HCT116 (cell line): Measurements from ENCODE around the gene TMSB4Y.

ENCODE experiments used
- CEBPB ChIP-seq: IDR thresholded peaks from 2 replicates; pipeline ENCODE4 v1.6.1; 2012; ENCODE audit warnings: low read depth
- EGR1 ChIP-seq: IDR thresholded peaks from 2 replicates; pipeline ENCODE4 v1.6.1; 2012; ENCODE audit warnings: low read depth
- EZH2 ChIP-seq: fragments of 200-600 bp; sonication (generic); IDR thresholded peaks from 2 replicates; pipeline ENCODE4 v1.6.1; 2017; ENCODE audit warnings: antibody characterized with exemption, mixed run types
- JUND ChIP-seq: IDR thresholded peaks from 2 replicates; pipeline ENCODE4 v1.6.1; 2012
- POLR2A ChIP-seq: IDR thresholded peaks from 2 replicates; pipeline ENCODE4 v1.7.0; 2011; ENCODE audit warnings: borderline replicate concordance; ENCODE audit not compliant: insufficient read depth, insufficient read length; ENCODE audit errors: extremely low read depth
- POLR2AphosphoS5 ChIP-seq: IDR thresholded peaks from 2 replicates; pipeline ENCODE4 v1.6.1; 2011; ENCODE audit warnings: mild to moderate bottlenecking, low read depth, low read length, moderate library complexity
- RAD21 ChIP-seq: IDR thresholded peaks from 2 replicates; pipeline ENCODE4 v1.6.1; 2012; ENCODE audit warnings: low read depth, mild to moderate bottlenecking
- ZNF274 ChIP-seq: fragments of 200-500 bp; sonication (Bioruptor generic); IDR thresholded peaks from 2 replicates; pipeline ENCODE4 v1.6.1; 2014; ENCODE audit warnings: mild to moderate bottlenecking, low read depth, low read length, inconsistent platforms
- TF ChIP-seq, protein P1 (sequence below): IDR thresholded peaks from 2 replicates; pipeline ENCODE4 v1.6.1; 2012; ENCODE audit warnings: low read depth
- TF ChIP-seq, protein P2 (sequence below): IDR thresholded peaks from 2 replicates; pipeline ENCODE4 v1.6.1; 2012
- TF ChIP-seq, protein P3 (sequence below), 3 experiments: fragments of 200-600 bp in 1 of 3; sonication (generic) in 1 of 3; IDR thresholded peaks in 2 of 3; conservative IDR thresholded peaks in 1 of 3; 2 replicates each; pipeline ENCODE4 v1.5.1; 2012 to 2017; ENCODE audit warnings: low read depth in 2 of 3, low read length in 2 of 3, antibody characterized with exemption in 1 of 3, borderline replicate concordance in 1 of 3, control low read depth in 1 of 3, mild to moderate bottlenecking in 1 of 3, mixed read lengths in 1 of 3, mixed run types in 1 of 3, moderate library complexity in 1 of 3; ENCODE audit not compliant: insufficient read depth in 1 of 3
- TF ChIP-seq, protein P4 (sequence below): IDR thresholded peaks from 2 replicates; pipeline ENCODE4 v1.6.1; 2011; ENCODE audit warnings: mild to moderate bottlenecking, low read length, moderate library complexity; ENCODE audit not compliant: insufficient replicate concordance; ENCODE audit errors: extremely low read depth

DNA sequence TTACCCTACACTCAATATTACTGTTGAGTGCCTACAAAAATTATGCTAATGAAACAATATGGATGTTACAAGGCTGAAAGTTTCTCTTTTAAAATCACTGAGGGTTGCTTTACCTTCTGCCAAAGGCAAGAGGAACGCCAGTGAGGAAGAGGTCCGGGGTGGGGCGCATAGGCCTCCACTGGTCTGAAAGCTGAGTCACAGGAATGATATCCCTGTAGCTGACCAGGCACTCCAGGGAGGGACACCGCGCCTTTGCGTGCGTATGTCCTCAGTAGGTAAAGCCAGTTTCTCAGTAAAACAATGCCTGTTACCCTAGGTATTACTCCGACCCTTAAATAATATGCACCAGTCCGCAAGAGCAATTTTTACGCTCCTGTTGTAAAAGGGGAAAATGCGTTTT lies 1.4 kb upstream of the TMSB4Y start:
- TF ChIP-seq, protein P1, sequence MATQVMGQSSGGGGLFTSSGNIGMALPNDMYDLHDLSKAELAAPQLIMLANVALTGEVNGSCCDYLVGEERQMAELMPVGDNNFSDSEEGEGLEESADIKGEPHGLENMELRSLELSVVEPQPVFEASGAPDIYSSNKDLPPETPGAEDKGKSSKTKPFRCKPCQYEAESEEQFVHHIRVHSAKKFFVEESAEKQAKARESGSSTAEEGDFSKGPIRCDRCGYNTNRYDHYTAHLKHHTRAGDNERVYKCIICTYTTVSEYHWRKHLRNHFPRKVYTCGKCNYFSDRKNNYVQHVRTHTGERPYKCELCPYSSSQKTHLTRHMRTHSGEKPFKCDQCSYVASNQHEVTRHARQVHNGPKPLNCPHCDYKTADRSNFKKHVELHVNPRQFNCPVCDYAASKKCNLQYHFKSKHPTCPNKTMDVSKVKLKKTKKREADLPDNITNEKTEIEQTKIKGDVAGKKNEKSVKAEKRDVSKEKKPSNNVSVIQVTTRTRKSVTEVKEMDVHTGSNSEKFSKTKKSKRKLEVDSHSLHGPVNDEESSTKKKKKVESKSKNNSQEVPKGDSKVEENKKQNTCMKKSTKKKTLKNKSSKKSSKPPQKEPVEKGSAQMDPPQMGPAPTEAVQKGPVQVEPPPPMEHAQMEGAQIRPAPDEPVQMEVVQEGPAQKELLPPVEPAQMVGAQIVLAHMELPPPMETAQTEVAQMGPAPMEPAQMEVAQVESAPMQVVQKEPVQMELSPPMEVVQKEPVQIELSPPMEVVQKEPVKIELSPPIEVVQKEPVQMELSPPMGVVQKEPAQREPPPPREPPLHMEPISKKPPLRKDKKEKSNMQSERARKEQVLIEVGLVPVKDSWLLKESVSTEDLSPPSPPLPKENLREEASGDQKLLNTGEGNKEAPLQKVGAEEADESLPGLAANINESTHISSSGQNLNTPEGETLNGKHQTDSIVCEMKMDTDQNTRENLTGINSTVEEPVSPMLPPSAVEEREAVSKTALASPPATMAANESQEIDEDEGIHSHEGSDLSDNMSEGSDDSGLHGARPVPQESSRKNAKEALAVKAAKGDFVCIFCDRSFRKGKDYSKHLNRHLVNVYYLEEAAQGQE: no peak
- TF ChIP-seq CEBPB (no peak), JUND (no peak), ZNF274 (no peak), POLR2A (no peak), RAD21 (no peak), EGR1 (no peak), EZH2 (no peak), POLR2AphosphoS5 (no peak)
- TF ChIP-seq, protein P2, sequence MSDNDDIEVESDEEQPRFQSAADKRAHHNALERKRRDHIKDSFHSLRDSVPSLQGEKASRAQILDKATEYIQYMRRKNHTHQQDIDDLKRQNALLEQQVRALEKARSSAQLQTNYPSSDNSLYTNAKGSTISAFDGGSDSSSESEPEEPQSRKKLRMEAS: no peak
- TF ChIP-seq, protein P3, sequence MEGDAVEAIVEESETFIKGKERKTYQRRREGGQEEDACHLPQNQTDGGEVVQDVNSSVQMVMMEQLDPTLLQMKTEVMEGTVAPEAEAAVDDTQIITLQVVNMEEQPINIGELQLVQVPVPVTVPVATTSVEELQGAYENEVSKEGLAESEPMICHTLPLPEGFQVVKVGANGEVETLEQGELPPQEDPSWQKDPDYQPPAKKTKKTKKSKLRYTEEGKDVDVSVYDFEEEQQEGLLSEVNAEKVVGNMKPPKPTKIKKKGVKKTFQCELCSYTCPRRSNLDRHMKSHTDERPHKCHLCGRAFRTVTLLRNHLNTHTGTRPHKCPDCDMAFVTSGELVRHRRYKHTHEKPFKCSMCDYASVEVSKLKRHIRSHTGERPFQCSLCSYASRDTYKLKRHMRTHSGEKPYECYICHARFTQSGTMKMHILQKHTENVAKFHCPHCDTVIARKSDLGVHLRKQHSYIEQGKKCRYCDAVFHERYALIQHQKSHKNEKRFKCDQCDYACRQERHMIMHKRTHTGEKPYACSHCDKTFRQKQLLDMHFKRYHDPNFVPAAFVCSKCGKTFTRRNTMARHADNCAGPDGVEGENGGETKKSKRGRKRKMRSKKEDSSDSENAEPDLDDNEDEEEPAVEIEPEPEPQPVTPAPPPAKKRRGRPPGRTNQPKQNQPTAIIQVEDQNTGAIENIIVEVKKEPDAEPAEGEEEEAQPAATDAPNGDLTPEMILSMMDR (IDR thresholded peaks at IDR 0.05 in 2 of 3, conservative IDR thresholded peaks at IDR 0.05 in 1 of 3; ENCODE audit: borderline replicate concordance in 1 of 3, insufficient read depth in 1 of 3, low read depth in 2 of 3, low read length in 2 of 3): no peak
- TF ChIP-seq, protein P4, sequence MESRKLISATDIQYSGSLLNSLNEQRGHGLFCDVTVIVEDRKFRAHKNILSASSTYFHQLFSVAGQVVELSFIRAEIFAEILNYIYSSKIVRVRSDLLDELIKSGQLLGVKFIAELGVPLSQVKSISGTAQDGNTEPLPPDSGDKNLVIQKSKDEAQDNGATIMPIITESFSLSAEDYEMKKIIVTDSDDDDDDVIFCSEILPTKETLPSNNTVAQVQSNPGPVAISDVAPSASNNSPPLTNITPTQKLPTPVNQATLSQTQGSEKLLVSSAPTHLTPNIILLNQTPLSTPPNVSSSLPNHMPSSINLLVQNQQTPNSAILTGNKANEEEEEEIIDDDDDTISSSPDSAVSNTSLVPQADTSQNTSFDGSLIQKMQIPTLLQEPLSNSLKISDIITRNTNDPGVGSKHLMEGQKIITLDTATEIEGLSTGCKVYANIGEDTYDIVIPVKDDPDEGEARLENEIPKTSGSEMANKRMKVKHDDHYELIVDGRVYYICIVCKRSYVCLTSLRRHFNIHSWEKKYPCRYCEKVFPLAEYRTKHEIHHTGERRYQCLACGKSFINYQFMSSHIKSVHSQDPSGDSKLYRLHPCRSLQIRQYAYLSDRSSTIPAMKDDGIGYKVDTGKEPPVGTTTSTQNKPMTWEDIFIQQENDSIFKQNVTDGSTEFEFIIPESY: no peak
